Stimulated activated CD4-positive, alpha-beta T cell treated with anti-CD3 and anti-CD28 coated beads, TNF-alpha, amount 100 ng/mL, for 24 hours (primary cell): ENCODE data around the gene UNC93A.
"Not testable (repeated sequence)": the region's sequence is repeated elsewhere in the genome, so short reads cannot be mapped to it uniquely, and the experiment has no call there.

ENCODE experiments used
- DNase-seq, 3 experiments: peaks; one replicate each; pipeline ENCODE4 v3.0.0-alpha.2; 2020; ENCODE audit warnings: low read depth in 3 of 3

Gene UNC93A

DNA sequence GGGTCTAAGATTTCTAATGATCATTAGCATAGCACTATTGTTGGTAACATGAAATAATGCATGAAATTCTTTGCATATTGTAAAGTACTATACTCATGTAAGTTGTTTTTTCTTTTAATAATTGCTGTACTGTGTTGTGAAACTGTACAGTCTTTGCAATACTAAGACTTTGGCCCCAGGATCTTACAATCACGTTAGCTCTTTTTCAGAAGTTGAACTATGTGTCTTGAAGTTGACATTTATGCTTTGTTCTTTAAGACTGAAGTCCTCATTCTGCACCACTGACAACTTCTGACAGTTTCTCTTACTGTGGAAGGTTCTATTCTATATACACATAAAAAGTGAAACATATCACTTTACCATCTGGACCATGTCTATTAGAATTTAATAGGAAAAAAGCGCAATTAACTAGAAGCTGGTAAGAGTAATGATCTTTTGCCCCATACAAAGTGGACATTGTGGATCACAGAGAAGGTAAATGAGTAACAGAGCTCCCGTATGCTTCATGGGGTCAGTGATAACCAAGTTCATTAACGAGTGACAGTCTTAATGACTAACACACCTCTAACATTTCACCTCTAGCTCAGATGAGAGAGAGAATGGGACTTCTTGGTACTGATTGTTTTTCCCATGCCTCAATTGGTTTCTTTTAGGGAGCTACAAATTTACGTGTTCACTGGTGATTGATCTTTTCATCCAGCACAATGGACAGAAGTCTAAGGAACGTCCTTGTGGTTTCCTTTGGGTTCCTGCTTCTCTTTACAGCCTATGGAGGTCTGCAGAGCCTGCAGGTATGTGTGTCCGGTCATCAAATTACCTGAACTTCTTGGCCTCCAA is at the start of gene UNC93A:
TSS of gene UNC93A (plus strand) at position 530 of the 837 bp plus-strand sequence. CDS start at position 705, 175 bp downstream.
- DNase-seq, result no peak

DNA sequence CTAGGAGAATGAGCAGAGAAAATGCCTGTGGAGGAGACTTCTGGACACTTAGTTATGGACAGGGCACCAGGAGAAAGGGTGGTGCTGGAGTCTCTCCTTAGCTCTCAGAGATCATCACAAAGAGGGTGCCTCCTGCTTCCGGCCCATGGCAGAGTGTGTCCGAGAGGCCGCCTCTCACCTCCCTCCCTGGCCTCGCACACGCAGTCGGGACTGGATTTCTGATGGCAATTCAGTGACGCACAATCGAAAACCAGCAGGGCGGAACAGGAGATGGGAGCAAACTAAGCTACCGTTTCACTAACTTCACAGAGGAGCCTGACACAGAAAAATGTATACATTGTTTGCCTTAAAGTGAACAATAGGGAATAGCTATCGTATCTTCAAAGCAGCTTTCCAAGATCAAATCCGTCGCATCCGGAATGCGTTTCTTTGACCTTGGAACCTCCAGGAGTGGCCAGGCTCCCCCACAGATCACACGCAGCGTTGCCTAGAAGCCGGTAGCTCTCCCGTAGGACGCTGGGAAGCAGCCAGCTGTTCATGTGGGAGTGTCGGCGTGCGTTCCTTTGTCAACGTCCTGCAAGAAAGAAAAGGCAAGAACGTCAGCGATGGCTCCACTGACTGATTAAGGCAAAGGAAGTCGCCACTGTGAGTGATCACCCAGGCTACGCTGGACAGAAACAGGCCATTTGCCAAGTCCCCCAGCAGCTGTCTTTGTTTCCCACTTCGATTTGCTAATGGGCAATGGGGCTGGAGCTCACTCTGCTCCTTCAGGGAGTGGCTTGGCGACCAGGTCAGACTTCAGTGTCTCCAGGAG is 49.6 kb upstream of the UNC93A start:
- DNase-seq, result not testable (repeated sequence)

DNA sequence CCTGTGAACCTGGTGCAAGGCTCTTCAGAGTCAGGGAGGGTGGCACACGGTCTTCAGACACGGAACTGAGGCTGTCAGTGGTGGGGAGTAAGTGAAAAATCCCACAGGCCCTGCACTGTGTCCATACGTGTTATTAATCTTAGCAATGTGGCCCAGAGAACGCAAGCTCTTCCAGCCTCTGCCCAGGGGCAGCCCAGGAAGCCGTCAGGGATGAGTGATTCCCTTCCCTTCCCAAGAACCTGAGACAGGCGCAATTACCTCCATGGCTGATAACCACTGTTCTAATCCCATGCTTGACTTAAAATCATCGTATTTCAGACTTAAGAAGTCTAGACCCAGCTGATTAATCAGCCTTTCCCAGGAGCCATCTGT is 49.0 kb upstream of the UNC93A start:
- not testable (repeated sequence) for DNase-seq

DNA sequence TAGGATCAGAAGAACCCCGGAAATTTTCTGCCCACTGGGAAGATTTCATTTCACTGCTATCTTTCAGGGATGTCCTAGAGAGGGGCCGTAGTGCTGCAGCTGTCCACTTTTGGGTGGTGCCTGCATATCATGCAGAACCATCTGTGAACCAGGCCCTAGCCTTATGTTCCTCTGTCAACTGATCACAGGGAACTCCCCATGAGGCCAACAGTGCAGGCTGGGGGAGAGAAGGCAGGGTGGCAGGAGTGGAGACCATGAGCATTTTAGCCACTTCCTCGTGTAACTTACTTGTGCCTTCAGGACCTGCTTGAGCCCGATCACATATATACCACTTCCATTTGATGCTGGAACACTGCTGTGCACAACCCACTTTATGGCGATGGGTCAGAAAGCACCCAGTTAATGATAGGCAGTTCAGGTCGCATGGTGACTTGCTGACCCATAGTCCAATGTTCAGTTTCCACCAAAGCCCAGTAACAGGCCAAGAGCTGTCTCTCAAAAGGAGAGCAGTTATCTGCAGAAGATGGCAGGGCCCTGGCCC is 48.5 kb upstream of the UNC93A start:
- not testable (repeated sequence) for DNase-seq

DNA sequence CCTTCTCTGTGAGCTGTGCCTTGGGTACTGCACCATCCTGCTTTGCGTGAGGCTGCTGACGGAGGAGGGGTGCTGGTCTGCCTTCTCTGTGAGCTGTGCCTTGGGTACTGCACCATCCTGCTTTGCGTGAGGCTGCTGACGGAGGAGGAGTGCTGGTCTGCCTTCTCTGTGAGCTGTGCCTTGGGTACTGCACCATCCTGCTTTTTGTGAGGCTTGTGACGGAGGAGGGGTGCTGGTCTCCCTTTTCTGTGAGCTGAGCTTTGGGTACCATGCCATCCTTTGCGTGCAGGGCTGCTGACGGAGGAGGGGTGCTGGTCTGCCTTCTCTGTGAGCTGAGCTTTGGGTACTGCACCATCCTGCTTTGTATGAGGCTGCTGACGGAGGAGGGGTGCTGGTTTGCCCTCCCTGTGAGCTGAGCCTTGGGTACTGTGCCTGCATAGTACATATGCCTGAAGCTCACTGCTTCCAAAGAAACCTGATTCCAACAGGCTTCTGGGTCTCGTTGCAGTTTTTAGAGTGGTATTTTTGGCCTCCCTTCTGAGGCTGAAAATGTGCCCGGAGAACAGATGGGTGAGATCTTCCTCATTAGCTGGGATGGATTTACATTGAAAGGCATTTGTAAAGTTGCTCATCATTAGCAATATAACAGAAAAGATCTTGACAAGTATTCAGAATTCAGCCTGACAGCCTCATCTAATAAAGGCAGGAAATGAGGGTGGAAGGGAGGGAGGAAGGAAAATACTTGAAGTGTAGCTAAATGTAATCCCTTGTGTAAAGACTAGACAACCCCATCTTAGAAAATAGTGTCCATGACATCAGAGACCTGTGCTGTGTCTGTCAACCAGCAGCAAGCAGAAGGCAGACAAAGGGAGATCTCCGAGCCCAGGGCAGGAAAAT is 46.8 kb upstream of the UNC93A start:
- DNase-seq, result no peak

DNA sequence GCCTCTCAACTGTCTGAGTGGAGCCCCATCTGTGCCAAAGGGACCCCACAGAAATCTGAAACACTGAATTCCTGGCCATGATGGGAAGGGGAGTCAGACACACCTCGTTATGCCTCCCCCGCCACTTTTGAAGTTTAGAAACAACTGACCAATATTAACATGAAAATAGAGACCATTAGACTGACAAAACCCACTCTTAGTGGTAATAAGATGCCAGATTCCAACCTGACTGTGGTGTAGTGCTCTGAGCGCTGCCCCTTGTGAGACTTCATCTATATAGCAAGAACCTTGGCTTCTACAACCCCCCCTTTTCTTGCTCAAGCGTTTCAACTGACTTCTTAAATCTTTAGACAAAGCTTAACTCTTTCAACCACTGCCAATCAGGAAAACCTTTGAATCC is 46.1 kb upstream of the UNC93A start:
- DNase-seq, result no peak

DNA sequence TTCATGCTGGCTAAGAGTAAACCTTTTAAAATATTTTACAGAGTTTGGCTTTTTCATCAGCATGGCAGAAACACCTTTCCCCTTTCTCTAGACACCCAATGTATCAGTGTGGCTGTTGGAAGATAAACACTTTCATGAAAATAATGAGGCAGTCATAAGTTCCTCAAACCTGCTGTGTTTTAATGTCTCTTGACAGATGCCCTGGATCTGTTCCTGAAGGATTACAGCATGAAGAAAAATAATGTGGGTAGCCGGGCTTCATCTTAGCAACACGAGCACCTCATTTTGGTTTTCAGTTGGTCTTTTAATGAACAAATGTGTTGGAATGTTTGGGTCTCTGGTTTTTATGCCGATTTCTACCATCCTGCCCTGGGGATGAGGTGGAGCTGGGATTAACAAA is 45.5 kb upstream of the UNC93A start:
- DNase-seq, result no peak

DNA sequence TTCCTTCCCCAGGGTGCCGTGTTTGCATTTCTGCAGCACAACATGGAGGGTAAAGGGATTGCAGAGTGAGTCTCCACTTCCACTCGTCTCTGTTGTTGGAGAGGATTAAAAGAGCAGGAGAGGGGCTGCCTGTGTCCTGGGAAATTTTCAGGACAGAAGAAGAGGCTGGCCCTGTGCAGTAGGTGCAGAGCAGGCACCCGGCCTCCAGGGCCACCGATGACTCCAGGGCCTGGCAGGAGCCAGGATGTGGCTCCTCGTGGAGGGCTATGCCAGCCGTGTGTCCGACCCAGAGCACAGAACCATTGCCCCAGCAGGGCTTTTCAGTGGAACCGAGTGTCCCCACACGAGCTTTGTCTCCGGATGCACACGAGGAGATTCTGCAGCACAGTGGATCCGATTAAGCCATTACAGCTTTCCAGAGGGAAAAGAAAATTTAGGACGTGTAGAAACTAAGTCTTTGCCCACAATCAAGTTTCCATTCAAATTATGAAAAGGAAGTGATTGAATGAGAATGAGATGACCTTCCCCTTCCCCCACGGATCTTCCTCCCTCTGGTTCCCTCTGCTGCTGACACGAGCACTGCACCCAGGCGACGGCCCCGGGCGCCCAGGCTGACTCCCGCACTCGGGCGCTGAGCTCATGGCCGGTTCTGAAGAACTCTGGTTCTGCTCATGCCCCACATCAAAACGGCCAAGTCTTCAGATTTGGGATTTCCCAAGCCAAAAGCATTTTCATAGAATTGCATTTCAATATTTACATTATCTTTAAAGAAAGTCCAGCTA is 43.1 kb upstream of the UNC93A start:
- no peak for DNase-seq

DNA sequence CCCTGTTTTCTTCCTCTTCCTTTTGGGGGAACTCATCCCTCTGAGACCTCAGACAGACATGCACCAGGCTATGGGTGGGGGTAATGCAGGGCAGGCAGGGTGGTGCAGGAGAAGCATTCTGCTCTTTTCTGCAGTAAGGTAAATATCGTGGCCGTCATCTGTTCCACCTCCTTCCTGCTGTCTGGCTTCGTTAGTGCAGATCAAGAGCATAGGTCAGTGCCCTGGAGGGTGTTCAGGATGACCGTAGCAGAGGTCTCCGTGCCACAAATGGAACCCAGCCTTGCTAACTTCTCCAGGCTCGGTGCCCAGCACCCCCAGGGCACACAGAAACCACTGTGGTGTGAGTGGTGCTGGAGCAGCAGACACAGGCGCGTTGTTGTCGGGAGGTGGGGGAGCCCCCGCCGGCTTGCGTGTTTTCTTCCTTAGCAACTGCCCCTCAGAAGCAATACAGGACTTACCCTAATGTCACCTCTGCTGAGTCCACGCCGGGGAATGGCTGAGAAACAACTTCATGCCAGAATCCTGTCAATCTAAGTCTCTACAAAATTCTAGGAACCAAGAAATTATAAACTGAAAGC is 42.1 kb upstream of the UNC93A start:
- not testable (repeated sequence) for DNase-seq

DNA sequence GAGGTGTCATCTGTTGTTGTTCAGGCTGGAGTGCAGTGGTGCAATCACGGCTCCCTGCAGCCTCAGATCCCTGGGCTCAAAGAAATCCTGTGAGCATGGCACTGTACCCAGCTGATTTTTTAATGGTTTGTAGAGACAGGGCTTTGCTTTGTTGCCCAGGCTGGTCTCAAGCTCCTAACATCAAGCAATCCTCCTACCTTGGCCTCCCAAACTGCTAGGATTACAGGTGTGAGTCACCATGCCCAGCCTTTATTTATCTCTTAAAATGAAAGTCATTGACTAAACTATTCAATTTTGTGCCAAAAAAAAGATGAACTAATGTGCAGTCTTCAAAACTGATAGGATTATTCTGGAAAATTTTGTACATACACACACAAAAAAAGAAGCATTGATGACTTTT is 38.8 kb upstream of the UNC93A start:
- DNase-seq, result no peak

DNA sequence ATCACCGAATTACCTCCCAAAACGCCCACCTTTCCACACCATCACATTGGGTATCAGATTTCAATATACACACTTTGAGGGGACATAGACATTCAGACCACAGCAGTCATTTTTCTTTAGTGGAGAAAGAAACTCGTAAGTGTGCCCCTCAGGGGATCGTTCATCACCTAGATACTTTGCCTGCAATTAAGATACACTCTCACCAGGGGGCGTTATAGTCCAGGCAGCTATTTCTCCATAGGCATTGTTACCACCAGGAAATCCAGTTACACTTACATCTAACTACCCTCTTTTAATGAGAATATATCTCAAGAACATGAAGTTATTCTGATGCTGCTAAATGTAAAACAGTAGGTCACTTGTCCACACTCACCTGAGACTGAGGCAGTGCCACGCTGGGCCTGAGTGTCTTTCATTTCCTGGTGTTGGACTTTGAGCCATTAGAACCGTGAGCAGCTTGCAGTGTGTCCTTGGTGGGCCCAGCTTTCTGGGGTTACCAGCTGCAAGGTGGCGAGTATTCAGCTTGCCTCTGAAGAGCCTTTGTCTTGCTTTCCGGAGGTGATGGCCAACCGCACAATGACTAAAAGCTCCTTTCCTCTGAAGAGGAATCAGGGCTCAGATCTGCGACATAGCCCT is 35.1 kb upstream of the UNC93A start:
- DNase-seq, result no peak

DNA sequence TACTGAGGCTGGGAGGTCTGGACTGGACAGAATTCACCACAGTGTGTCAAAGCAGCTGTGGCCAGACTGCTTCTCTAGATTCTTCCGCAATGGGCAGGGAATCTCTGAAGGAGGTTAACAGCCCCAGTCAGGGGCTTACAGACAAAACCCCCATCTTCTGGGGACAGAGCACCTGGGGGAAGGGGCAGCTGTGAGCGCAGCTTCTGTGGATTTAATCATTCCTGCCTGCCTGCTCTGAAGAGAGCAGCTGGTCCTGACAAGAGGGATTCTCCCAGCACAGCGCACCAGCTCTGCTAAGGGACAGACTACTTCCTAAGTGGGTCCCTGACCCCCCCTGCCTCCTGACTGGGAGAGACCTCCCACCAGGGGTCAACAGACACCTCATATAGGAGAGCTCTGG is 32.5 kb upstream of the UNC93A start:
- DNase-seq, result no peak

DNA sequence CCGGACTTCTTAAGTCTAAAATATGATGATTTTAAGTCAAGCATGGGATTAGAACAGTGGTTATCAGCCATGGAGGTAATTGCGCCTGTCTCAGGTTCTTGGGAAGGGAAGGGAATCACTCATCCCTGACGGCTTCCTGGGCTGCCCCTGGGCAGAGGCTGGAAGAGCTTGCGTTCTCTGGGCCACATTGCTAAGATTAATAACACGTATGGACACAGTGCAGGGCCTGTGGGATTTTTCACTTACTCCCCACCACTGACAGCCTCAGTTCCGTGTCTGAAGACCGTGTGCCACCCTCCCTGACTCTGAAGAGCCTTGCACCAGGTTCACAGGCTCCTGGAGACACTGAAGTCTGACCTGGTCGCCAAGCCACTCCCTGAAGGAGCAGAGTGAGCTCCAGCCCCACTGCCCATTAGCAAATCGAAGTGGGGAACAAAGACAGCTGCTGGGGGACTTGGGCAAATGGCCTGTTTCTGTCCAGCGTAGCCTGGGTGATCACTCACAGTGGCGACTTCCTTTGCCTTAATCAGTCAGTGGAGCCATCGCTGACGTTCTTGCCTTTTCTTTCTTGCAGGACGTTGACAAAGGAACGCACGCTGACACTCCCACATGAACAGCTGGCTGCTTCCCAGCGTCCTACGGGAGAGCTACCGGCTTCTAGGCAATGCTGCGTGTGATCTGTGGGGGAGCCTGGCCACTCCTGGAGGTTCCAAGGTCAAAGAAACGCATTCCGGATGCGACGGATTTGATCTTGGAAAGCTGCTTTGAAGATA is 24.9 kb upstream of the UNC93A start:
- not testable (repeated sequence) for DNase-seq

DNA sequence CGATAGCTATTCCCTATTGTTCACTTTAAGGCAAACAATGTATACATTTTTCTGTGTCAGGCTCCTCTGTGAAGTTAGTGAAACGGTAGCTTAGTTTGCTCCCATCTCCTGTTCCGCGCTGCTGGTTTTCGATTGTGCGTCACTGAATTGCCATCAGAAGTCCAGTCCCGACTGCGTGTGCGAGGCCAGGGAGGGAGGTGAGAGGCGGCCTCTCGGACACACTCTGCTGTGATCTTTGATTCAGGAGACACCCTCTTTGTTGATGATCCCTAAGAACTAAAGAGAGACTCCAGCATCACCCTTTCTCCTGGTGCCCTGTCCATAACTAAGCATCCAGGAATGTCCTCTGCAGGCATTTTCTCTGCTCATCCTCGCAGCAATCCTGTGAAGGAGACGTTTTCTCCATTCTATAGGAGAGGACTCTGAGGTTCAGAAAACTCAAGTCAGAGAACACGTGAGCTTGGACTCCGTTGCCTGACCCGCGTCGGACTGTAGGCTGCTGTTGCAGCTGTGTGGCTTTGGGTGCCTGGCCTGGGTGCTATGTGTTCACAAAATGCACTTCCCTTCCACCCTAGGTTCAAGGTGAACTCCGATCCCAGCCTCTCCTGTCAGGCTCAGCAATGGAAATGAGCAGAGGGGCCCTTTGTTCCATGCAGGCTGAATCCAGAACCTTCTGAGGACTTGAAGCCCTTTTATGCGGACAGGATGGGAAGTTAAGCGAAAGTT is 24.1 kb upstream of the UNC93A start:
- DNase-seq, result no peak

DNA sequence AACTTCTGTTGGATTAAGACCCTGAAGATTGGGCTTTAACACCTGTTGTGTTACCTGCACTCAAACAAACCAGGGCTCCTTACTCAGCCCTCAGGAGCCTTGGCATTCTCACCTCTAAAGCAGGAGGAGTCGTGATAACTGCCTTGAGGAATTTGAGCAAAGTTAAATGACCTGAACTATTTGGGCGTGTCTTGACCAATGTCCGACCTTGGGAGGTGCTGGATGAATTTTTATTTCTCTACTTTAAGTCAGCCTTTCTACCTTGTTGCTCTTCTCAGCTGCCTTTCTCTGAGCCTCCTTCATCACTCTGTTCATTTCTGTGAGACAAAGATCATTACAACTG is 23.6 kb upstream of the UNC93A start:
- not testable (repeated sequence) for DNase-seq

DNA sequence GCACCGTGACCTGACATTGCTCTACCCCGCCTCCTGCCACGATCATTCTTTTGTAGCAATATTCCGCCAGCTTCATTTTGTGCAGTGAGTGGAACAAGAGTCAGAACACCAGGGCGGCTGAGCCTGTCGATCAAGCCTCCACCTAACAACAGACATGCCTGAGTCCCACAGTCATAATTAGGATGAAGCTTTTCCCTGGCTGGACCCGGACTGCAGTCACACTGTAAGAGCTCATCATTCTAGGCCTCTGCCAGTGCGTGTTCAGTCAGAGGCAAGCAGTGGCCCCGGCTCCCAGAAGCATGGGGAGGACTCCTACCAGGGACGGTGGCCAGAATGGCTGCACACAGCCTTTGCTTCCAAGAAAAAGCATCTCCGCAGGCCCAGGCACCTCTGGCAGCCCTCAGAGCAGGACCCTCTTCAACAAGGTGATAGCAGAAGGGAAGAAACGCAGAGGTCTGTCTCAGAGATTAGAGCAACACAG is 23.2 kb upstream of the UNC93A start:
- no peak for DNase-seq

DNA sequence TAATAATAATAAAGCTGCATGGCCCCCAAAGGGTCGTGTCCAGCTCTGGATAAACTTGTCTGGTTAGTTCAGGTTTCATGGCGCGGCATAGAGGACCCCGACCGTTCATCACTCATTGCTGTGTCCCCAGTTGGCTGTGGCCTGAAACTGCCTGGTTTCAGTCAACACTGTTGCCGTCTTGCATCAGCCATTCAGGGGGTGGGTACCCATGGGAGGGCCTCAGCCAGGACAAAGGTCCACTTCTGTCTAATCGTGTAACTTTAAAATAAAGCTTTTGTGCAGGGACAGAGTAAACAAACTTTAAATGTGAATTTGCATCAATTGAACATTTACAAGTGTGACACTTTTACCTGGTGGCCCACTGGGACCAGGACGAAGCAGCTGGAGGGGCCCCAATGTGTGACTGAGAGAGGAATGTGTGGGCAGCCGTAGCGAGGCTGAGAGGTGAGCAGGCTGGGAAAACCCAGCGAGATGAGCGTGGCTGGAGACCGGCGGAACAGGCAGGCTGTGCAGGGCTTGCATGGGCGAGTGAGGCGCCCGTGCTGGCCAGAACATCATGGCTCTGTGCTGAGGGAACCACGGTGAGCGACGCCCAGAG is 22.3 kb upstream of the UNC93A start:
- no peak for DNase-seq
